Measurements from ENCODE around the gene GRIK1. TPM values are rescaled to one million over a fixed set of nuclear protein-coding genes. Genes with fewer than 3 reads are reported as not detected.
"Not testable (repeated sequence)": the region's sequence is repeated elsewhere in the genome, so short reads cannot be mapped to it uniquely, and the experiment has no call there.

The GRIK1 gene
- total RNA-seq, 5 donors from 2014 or later (not counting 1 experiment from before 2014, with no cell fraction given) = not detected

DNA sequence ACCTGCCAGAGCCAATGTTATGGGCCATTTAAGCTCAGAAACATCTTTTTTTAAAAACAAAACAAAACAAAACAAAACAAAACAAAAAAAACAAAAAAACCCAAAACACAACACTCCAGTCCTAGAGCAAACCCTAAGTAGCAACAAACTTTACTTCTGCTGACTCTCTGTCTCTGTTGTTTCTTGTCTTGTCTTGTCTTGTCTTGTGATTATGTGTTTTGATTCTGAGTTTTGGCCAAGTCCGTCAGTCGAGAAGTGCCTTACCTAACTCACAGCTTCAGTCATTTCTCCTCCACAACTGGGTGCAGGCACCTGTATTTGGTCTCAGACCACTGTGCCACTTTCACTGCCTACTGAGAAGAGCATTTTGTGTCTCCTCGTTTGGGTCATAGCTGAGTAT lies 333.2 kb downstream of the GRIK1 start:
- H3K9me3 ChIP-seq = no peaks in the 10 kb centered on the region
- H3K9me3 Mint-ChIP-seq = no peaks in the 10 kb centered on the region
- H3K36me3 Mint-ChIP-seq = peaks cover 6% of the 10 kb centered on the region
- POLR2A ChIA-PET = interaction anchor here in 1 of 2 donors (0.6 kb wide), 2 partner anchors 301 to 1053 kb away, joined by 3 read pairs; no protein-coding TSS in a partner anchor
- no peaks in the 10 kb centered on the region for H3K4me1 Mint-ChIP-seq
- H3K27me3 Mint-ChIP-seq = no peaks in the 10 kb centered on the region
- no peak for ATAC-seq (replicated peaks in 1 of 4)
- H3K27ac Mint-ChIP-seq = no peak overlapping the region
- H3K27me3 ChIP-seq (replicated peaks in 1 of 2; ENCODE audit: control insufficient read depth in 2 of 2, extremely low read depth in 1 of 2, insufficient read depth in 2 of 2, low read length in 1 of 2) = no peaks in the 10 kb centered on the region
- 50% methylated on average over 1 of the region's 3 CpGs for WGBS (ENCODE audit: insufficient coverage)
- no peak overlapping the region for H3K27ac ChIP-seq (ENCODE audit: low read length)
- H3K36me3 ChIP-seq (ENCODE audit: control insufficient read depth in 2 of 2, extremely low read depth in 1 of 2, insufficient read depth in 1 of 2, low read length in 1 of 2) = no peaks in the 10 kb centered on the region
- DNase-seq = no peak
- CTCF ChIA-PET = no interaction called here
- no peaks in the 10 kb centered on the region for H3K4me1 ChIP-seq (ENCODE audit: control insufficient read depth in 1 of 2, extremely low read depth in 1 of 2, insufficient read depth in 2 of 2, low read length in 2 of 2)
- no peak overlapping the region for H3K4me3 ChIP-seq (ENCODE audit: control insufficient read depth in 1 of 2, extremely low read depth in 1 of 2, low read length in 1 of 2)
- no peak overlapping the region for H3K4me3 Mint-ChIP-seq

DNA sequence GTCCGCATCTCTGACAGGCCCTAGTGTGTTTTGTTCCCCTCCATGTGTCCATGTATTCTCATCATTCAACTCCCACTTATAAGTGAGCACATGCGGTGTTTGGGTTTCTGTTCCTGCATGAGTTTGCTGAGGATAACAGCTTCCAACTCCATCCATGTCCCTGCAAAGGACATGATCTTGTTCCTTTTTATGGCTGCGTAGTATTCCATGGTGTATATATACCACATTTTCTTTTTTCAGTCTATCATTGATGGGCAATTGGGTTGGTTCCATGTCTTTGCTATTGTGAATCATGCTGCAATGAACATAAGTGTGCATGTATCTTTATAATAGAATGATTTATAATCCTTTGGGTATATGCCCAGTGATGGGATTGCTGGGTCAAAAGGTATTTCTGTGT lies 334.6 kb downstream of the GRIK1 start:
- H3K27ac Mint-ChIP-seq; H3K4me1 ChIP-seq (ENCODE audit: control insufficient read depth in 1 of 2, extremely low read depth in 1 of 2, insufficient read depth in 2 of 2, low read length in 2 of 2); ATAC-seq (replicated peaks in 1 of 4); H3K4me1 Mint-ChIP-seq; H3K4me3 ChIP-seq (ENCODE audit: control insufficient read depth in 1 of 2, extremely low read depth in 1 of 2, low read length in 1 of 2); H3K4me3 Mint-ChIP-seq; H3K27me3 Mint-ChIP-seq; H3K36me3 ChIP-seq (ENCODE audit: control insufficient read depth in 2 of 2, extremely low read depth in 1 of 2, insufficient read depth in 1 of 2, low read length in 1 of 2); CTCF ChIA-PET; H3K27me3 ChIP-seq (replicated peaks in 1 of 2; ENCODE audit: control insufficient read depth in 2 of 2, extremely low read depth in 1 of 2, insufficient read depth in 2 of 2, low read length in 1 of 2); H3K36me3 Mint-ChIP-seq; H3K27ac ChIP-seq (ENCODE audit: low read length); H3K9me3 ChIP-seq; POLR2A ChIA-PET; H3K9me3 Mint-ChIP-seq; DNase-seq: not testable (repeated sequence)
- WGBS (ENCODE audit: insufficient coverage) = 64% methylated on average over 1 of the region's 3 CpGs

DNA sequence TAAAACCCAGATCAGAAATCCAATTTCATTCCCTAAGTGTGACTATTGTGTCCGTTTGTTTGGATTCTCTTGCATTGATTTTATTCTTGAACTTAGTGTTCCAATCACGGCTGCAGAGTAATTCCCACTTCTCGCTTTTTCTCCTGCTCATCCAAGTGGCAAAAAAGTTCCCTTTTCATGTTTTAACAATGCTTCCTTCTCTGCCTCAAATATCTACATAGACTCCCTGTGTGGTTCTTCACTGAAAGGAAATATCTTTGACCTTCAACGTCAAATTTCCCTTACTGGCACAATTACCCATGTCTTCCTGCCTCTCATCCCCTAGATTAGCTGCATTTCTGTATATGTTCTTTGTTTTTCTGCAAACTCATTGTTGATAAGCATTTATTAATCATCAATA lies 335.7 kb downstream of the GRIK1 start:
- ChIA-PET CTCF (no interaction called here), POLR2A (no interaction called here)
- no peak overlapping the region for H3K27ac Mint-ChIP-seq
- H3K36me3 ChIP-seq (ENCODE audit: control insufficient read depth in 2 of 2, extremely low read depth in 1 of 2, insufficient read depth in 1 of 2, low read length in 1 of 2) = no peaks in the 10 kb centered on the region
- ATAC-seq (replicated peaks in 1 of 4) (no peak), DNase-seq (no peak)
- no peak overlapping the region for H3K4me3 ChIP-seq (ENCODE audit: control insufficient read depth in 1 of 2, extremely low read depth in 1 of 2, low read length in 1 of 2)
- WGBS (ENCODE audit: insufficient coverage) = 77% methylated on average over 2 of the region's 4 CpGs
- no peaks in the 10 kb centered on the region for H3K4me1 Mint-ChIP-seq
- H3K9me3 Mint-ChIP-seq = no peaks in the 10 kb centered on the region
- H3K27me3 ChIP-seq (replicated peaks in 1 of 2; ENCODE audit: control insufficient read depth in 2 of 2, extremely low read depth in 1 of 2, insufficient read depth in 2 of 2, low read length in 1 of 2) = no peaks in the 10 kb centered on the region
- peaks cover 5% of the 10 kb centered on the region for H3K36me3 Mint-ChIP-seq
- H3K27me3 Mint-ChIP-seq = no peaks in the 10 kb centered on the region
- no peaks in the 10 kb centered on the region for H3K4me1 ChIP-seq (ENCODE audit: control insufficient read depth in 1 of 2, extremely low read depth in 1 of 2, insufficient read depth in 2 of 2, low read length in 2 of 2)
- no peak overlapping the region for H3K4me3 Mint-ChIP-seq
- H3K27ac ChIP-seq (ENCODE audit: low read length) = no peak overlapping the region
- no peaks in the 10 kb centered on the region for H3K9me3 ChIP-seq

DNA sequence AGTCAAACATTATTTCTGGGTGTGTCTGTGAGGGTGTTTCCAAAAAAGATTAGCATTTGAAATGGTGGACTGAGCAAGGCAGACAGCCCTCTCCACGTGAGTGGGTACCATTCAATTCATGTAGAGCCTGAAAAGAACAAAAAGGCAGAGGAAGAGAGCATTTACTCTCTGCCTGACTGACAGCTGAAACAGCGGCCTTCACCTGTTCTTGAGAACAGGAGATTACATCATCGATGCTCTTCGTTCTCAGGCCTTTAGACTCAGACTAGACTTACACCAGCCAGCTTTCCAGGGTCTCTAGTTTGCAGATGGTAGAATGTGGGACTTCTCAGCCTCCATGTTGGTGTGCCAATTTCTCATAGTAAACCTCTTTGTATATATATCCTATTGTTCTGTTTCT lies 338.7 kb downstream of the GRIK1 start:
- Mint-ChIP-seq H3K27ac (no peak overlapping the region), H3K4me1 (no peaks in the 10 kb centered on the region), H3K9me3 (no peaks in the 10 kb centered on the region), H3K4me3 (no peak overlapping the region), H3K36me3 (peaks cover 22% of the 10 kb centered on the region), H3K27me3 (no peaks in the 10 kb centered on the region)
- no peaks in the 10 kb centered on the region for H3K36me3 ChIP-seq (ENCODE audit: control insufficient read depth in 2 of 2, extremely low read depth in 1 of 2, insufficient read depth in 1 of 2, low read length in 1 of 2)
- H3K27ac ChIP-seq (ENCODE audit: low read length) = no peak overlapping the region
- POLR2A ChIA-PET = no interaction called here
- H3K27me3 ChIP-seq (replicated peaks in 1 of 2; ENCODE audit: control insufficient read depth in 2 of 2, extremely low read depth in 1 of 2, insufficient read depth in 2 of 2, low read length in 1 of 2) = no peaks in the 10 kb centered on the region
- DNase-seq = no peak
- no peaks in the 10 kb centered on the region for H3K9me3 ChIP-seq
- CTCF ChIA-PET = no interaction called here
- no peak overlapping the region for H3K4me3 ChIP-seq (ENCODE audit: control insufficient read depth in 1 of 2, extremely low read depth in 1 of 2, low read length in 1 of 2)
- H3K4me1 ChIP-seq (ENCODE audit: control insufficient read depth in 1 of 2, extremely low read depth in 1 of 2, insufficient read depth in 2 of 2, low read length in 2 of 2) = no peaks in the 10 kb centered on the region
- WGBS (ENCODE audit: insufficient coverage) = 100% methylated on average over 1 of the region's 4 CpGs
- no peak for ATAC-seq (replicated peaks in 1 of 4)

DNA sequence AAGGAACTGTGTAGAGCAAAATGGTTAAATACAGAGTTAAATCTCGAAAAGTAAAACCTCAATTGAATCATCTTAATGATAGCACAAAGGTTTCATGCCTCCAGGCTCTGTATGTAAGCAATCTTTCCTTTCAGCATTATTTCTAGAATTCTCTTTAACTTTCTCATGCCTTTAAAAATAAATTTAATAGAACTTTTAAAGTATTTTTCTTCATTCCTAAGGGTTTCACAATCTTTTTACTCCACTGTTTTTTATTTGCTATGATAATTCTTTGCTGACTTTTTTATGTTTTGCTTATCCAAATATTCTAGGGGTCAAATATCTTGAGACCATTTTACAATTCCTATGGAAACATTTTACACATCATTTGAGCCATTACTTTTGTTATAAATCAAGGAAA lies 353.1 kb downstream of the GRIK1 start:
- H3K36me3 Mint-ChIP-seq = no peaks in the 10 kb centered on the region
- no peaks in the 10 kb centered on the region for H3K36me3 ChIP-seq (ENCODE audit: control insufficient read depth in 2 of 2, extremely low read depth in 1 of 2, insufficient read depth in 1 of 2, low read length in 1 of 2)
- no CpG with 5 or more reads among the region's 1 CpG for WGBS (ENCODE audit: insufficient coverage)
- ChIA-PET CTCF (no interaction called here), POLR2A (no interaction called here)
- H3K4me3 Mint-ChIP-seq = no peak overlapping the region
- H3K27ac ChIP-seq (ENCODE audit: low read length) = no peak overlapping the region
- H3K27me3 Mint-ChIP-seq = peaks cover 0 to 13% of the 10 kb centered on the region in 2 donors
- no peak for DNase-seq
- no peaks in the 10 kb centered on the region for H3K4me1 Mint-ChIP-seq
- H3K27me3 ChIP-seq (replicated peaks in 1 of 2; ENCODE audit: control insufficient read depth in 2 of 2, extremely low read depth in 1 of 2, insufficient read depth in 2 of 2, low read length in 1 of 2) = no peaks in the 10 kb centered on the region
- H3K4me3 ChIP-seq (ENCODE audit: control insufficient read depth in 1 of 2, extremely low read depth in 1 of 2, low read length in 1 of 2) = no peak overlapping the region
- ATAC-seq (replicated peaks in 1 of 4) = no peak
- peaks cover 0 to 9% (median 0%) of the 10 kb centered on the region in 3 donors for H3K9me3 Mint-ChIP-seq
- no peaks in the 10 kb centered on the region for H3K9me3 ChIP-seq
- no peak overlapping the region for H3K27ac Mint-ChIP-seq
- no peaks in the 10 kb centered on the region for H3K4me1 ChIP-seq (ENCODE audit: control insufficient read depth in 1 of 2, extremely low read depth in 1 of 2, insufficient read depth in 2 of 2, low read length in 2 of 2)

DNA sequence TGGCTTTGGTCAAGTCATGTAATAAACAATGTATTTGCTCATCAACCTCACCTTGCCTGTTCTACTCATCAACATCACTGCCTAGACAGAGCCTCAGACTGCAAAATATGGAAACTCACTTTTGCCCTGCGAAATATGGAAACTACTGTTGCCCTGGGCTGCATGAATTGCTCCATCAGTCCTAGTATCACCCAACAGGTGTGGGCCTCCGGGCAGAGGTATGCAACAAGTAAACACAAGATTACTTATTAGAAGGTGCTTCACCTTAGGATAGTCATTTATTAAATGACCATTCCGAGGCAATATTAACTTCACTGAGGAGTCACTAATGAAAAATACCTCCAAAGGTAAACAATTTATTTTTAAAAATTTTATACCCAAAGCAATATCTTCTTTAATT lies 354.3 kb downstream of the GRIK1 start:
- peaks cover 0 to 7% of the 10 kb centered on the region in 2 donors for H3K27me3 Mint-ChIP-seq
- no peaks in the 10 kb centered on the region for H3K4me1 Mint-ChIP-seq
- H3K36me3 ChIP-seq (ENCODE audit: control insufficient read depth in 2 of 2, extremely low read depth in 1 of 2, insufficient read depth in 1 of 2, low read length in 1 of 2) = no peaks in the 10 kb centered on the region
- H3K4me1 ChIP-seq (ENCODE audit: control insufficient read depth in 1 of 2, extremely low read depth in 1 of 2, insufficient read depth in 2 of 2, low read length in 2 of 2) = no peaks in the 10 kb centered on the region
- no peak overlapping the region for H3K4me3 ChIP-seq (ENCODE audit: control insufficient read depth in 1 of 2, extremely low read depth in 1 of 2, low read length in 1 of 2)
- no peaks in the 10 kb centered on the region for H3K36me3 Mint-ChIP-seq
- H3K4me3 Mint-ChIP-seq = no peak overlapping the region
- no peak for DNase-seq
- H3K9me3 ChIP-seq = no peaks in the 10 kb centered on the region
- H3K9me3 Mint-ChIP-seq = peaks cover 0 to 9% (median 0%) of the 10 kb centered on the region in 3 donors
- no peak for ATAC-seq (replicated peaks in 1 of 4)
- 33% methylated on average over 1 of the region's 3 CpGs for WGBS (ENCODE audit: insufficient coverage)
- ChIA-PET POLR2A (no interaction called here), CTCF (no interaction called here)
- H3K27me3 ChIP-seq (replicated peaks in 1 of 2; ENCODE audit: control insufficient read depth in 2 of 2, extremely low read depth in 1 of 2, insufficient read depth in 2 of 2, low read length in 1 of 2) = no peaks in the 10 kb centered on the region
- no peak overlapping the region for H3K27ac Mint-ChIP-seq
- no peak overlapping the region for H3K27ac ChIP-seq (ENCODE audit: low read length)

DNA sequence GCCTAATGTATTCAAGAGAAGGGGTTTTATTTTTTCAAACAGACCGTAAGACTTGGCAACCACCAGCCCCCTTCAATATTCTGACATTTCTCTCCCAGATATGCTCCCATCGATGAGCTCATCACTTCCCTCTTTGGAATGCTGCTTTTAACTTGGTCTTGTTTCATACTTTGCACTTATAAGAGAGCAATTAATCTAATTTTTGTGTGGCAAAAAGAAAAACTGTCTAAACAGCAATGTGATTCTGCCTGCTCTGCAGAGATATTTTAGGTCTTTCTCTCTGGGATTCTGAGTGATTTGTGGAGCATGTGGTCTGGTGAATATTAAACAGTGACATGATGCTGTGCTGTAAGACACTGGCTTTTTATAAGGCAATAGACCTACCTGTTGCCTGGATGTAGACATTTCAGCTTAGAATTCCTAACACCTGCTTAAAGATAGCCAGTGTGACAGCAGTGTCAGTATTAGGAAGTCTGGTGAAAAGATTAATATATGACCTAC lies 356.3 kb downstream of the GRIK1 start:
- H3K27me3 Mint-ChIP-seq = no peaks in the 10 kb centered on the region
- H3K9me3 Mint-ChIP-seq = no peaks in the 10 kb centered on the region
- H3K27ac Mint-ChIP-seq = no peak overlapping the region
- ATAC-seq (replicated peaks in 1 of 4) (no peak), DNase-seq (no peak)
- Histone ChIP-seq H3K4me1 (ENCODE audit: control insufficient read depth in 1 of 2, extremely low read depth in 1 of 2, insufficient read depth in 2 of 2, low read length in 2 of 2) (no peaks in the 10 kb centered on the region), H3K9me3 (no peaks in the 10 kb centered on the region), H3K36me3 (ENCODE audit: control insufficient read depth in 2 of 2, extremely low read depth in 1 of 2, insufficient read depth in 1 of 2, low read length in 1 of 2) (no peaks in the 10 kb centered on the region), H3K27me3 (replicated peaks in 1 of 2; ENCODE audit: control insufficient read depth in 2 of 2, extremely low read depth in 1 of 2, insufficient read depth in 2 of 2, low read length in 1 of 2) (no peaks in the 10 kb centered on the region), H3K4me3 (ENCODE audit: control insufficient read depth in 1 of 2, extremely low read depth in 1 of 2, low read length in 1 of 2) (no peak overlapping the region), H3K27ac (ENCODE audit: low read length) (no peak overlapping the region)
- no peak overlapping the region for H3K4me3 Mint-ChIP-seq
- POLR2A ChIA-PET = interaction anchor here in 1 of 2 donors (0.6 kb wide), 1 partner anchor 12 kb away, joined by 4 read pairs; no protein-coding TSS in a partner anchor
- no peaks in the 10 kb centered on the region for H3K4me1 Mint-ChIP-seq
- no peaks in the 10 kb centered on the region for H3K36me3 Mint-ChIP-seq
- WGBS (ENCODE audit: insufficient coverage) = no CpG with 5 or more reads among the region's 2 CpGs
- CTCF ChIA-PET = no interaction called here

Measured in T-cell (primary cell).